ENCODE data around the gene ZMYND8.

ZMYND8 gene

DNA sequence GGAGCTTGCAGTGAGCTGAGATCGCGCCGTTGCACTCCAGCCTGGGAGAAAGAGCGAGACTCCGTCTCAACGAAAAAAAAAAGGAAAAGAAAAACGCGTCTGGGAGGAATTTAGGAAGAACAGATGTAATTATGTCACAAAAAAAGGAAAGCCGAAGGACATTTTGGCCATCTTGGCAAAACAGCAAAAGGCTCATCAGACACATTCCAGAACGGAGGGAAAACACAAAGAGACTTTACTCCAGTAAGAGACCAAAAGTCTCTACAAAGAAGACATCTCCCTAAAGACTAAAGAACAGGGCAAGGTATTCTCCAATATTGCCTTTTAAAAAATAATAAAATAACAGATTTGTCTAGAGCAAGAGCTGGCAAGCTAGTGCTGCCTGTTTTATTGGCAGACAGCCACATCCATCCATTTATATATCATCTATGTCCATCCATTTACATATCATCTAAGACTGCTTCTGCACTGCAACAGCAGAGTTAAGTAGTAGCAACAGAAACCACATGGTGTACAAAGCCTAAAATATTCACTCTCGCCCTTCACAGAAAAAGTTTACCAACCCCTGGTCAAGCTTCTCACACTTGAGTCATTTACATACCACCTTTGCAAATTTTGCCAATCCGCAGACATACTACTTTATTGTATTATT lies 133.9 kb downstream of the ZMYND8 start:
- Histone ChIP-seq H3K4me3 (ENCODE audit: low read length) (no peak overlapping the region), H3K4me1 (ENCODE audit: insufficient read depth, low read length) (no peaks in the 10 kb centered on the region), H2AFZ (ENCODE audit: low read depth, low read length) (no peak overlapping the region), H3K27me3 (ENCODE audit: insufficient read depth, low read length) (no peaks in the 10 kb centered on the region), H3K36me3 (ENCODE audit: insufficient read depth, low read length) (peaks cover 81% of the 10 kb centered on the region), H3K9me3 (ENCODE audit: low read length) (no peaks in the 10 kb centered on the region)

DNA sequence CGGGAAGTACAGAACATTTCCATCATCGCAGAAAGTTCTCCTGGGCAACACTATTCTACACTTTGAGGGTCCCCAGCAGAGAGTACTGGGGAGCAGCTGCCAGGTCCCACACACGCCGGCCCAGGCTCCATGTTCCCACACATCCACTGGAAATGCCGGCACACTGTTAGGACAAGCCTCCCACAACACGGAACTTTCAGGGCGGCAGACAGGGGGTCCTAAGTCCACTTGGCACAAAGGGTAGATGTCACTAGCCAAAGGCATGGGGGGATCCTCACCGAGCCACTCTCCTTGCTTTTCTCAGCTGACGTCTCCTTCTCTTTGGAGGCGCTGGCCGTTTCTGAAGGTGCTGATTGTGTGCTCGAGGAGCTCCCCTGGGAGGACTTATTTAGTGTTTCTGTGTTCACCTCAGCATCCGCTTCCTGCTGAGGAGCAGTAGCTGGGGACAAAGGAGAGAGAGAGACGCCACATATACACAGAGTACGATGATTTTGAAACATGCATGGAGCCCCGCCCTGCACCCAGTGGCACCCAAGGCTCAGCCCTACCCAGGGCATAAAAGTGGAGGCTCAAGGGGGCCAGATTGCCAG lies 135.4 kb downstream of the ZMYND8 start:
- peaks cover 74% of the 10 kb centered on the region for H3K36me3 ChIP-seq (ENCODE audit: insufficient read depth, low read length)

DNA sequence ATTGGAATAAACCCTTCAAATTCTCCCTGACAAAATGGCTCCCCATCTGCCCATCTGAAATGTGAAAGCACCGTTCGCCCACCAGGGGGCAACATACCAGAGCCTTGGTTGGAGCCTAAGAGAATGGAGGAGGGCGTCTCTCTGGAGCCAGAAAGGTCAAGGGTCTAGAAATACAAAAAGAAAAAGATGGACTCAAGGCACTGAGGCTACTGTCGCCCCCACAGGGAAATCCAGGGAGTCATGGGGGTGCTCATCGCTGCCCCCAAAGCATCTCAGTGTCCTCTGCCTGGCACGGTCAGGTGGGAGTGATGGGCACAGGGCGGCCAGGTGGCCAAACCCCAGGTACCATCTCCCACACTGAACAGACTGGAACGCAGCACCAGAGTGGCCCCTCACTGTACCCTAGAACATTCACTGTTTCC lies 136.3 kb downstream of the ZMYND8 start:
- H3K4me1 ChIP-seq (ENCODE audit: insufficient read depth, low read length) = no peaks in the 10 kb centered on the region
- no peaks in the 10 kb centered on the region for H3K9me3 ChIP-seq (ENCODE audit: low read length)
- H2AFZ ChIP-seq (ENCODE audit: low read depth, low read length) = no peak overlapping the region
- no peaks in the 10 kb centered on the region for H3K27me3 ChIP-seq (ENCODE audit: insufficient read depth, low read length)
- H3K36me3 ChIP-seq (ENCODE audit: insufficient read depth, low read length) = peaks cover 71% of the 10 kb centered on the region
- no peak overlapping the region for H3K4me3 ChIP-seq (ENCODE audit: low read length)

More for the DNA sequence above, 135.4 kb downstream of the ZMYND8 start:
- Histone ChIP-seq H3K27me3 (ENCODE audit: insufficient read depth, low read length) (no peaks in the 10 kb centered on the region), H3K4me3 (ENCODE audit: low read length) (no peak overlapping the region), H3K9me3 (ENCODE audit: low read length) (no peaks in the 10 kb centered on the region), H2AFZ (ENCODE audit: low read depth, low read length) (no peak overlapping the region), H3K4me1 (ENCODE audit: insufficient read depth, low read length) (no peaks in the 10 kb centered on the region)

- Histone ChIP-seq H3K36me3 (ENCODE audit: insufficient read depth, low read length) (peaks cover 74% of the 10 kb centered on the region), H3K4me1 (ENCODE audit: insufficient read depth, low read length) (no peaks in the 10 kb centered on the region), H3K9me3 (ENCODE audit: low read length) (peaks cover 2% of the 10 kb centered on the region), H2AFZ (ENCODE audit: low read depth, low read length) (no peak overlapping the region), H3K27me3 (ENCODE audit: insufficient read depth, low read length) (no peaks in the 10 kb centered on the region), H3K4me3 (ENCODE audit: low read length) (no peak overlapping the region)
Observed at GRCh38 chr20:47217482-47218446, 138.7 kb downstream of the ZMYND8 start.

GRCh38 chr20:47216819-47217410 lies 139.6 kb downstream of the ZMYND8 start:
- H3K9me3 ChIP-seq (ENCODE audit: low read length) = peaks cover 2% of the 10 kb centered on the region
- H3K4me1 ChIP-seq (ENCODE audit: insufficient read depth, low read length) = no peaks in the 10 kb centered on the region
- no peaks in the 10 kb centered on the region for H3K27me3 ChIP-seq (ENCODE audit: insufficient read depth, low read length)
- no peak overlapping the region for H3K4me3 ChIP-seq (ENCODE audit: low read length)
- no peak overlapping the region for H2AFZ ChIP-seq (ENCODE audit: low read depth, low read length)
- H3K36me3 ChIP-seq (ENCODE audit: insufficient read depth, low read length) = peaks cover 77% of the 10 kb centered on the region

- Histone ChIP-seq H3K36me3 (ENCODE audit: insufficient read depth, low read length) (peaks cover 81% of the 10 kb centered on the region), H3K27me3 (ENCODE audit: insufficient read depth, low read length) (no peaks in the 10 kb centered on the region), H2AFZ (ENCODE audit: low read depth, low read length) (no peak overlapping the region), H3K9me3 (ENCODE audit: low read length) (peaks cover 4% of the 10 kb centered on the region), H3K4me3 (ENCODE audit: low read length) (no peak overlapping the region), H3K4me1 (ENCODE audit: insufficient read depth, low read length) (no peaks in the 10 kb centered on the region)
Observed at GRCh38 chr20:47215653-47216397, 140.7 kb downstream of the ZMYND8 start.

DNA sequence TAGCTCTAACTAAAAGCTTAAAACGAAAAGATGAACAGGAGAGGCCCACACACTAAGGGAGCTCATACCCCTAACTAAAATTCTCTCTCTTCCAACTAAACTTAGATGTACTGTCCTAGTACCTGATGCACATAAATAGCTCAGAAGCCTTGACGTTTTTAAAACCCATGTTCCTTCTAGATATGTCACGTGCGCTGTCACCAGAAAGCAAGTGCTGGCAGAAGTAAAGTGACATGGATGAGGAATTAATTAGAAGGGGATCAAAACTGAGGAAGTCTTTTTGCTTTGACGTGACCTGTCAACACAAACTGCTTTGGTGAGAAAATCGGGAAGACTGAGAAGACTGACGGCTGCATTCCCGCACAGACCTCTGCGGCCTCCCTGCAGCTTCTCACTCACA lies 142.5 kb downstream of the ZMYND8 start:
- Histone ChIP-seq H3K9me3 (ENCODE audit: low read length) (peaks cover 4% of the 10 kb centered on the region), H3K4me1 (ENCODE audit: insufficient read depth, low read length) (no peaks in the 10 kb centered on the region), H2AFZ (ENCODE audit: low read depth, low read length) (no peak overlapping the region), H3K4me3 (ENCODE audit: low read length) (no peak overlapping the region), H3K27me3 (ENCODE audit: insufficient read depth, low read length) (no peaks in the 10 kb centered on the region), H3K36me3 (ENCODE audit: insufficient read depth, low read length) (peaks cover 84% of the 10 kb centered on the region)

GRCh38 chr20:47212606-47213207 lies 143.8 kb downstream of the ZMYND8 start:
- no peak overlapping the region for H2AFZ ChIP-seq (ENCODE audit: low read depth, low read length)

GRCh38 chr20:47211036-47211435 lies 145.5 kb downstream of the ZMYND8 start:
- no peaks in the 10 kb centered on the region for H3K27me3 ChIP-seq (ENCODE audit: insufficient read depth, low read length)
- H3K9me3 ChIP-seq (ENCODE audit: low read length) = peaks cover 4% of the 10 kb centered on the region
- no peaks in the 10 kb centered on the region for H3K4me1 ChIP-seq (ENCODE audit: insufficient read depth, low read length)
- no peak overlapping the region for H3K4me3 ChIP-seq (ENCODE audit: low read length)
- peaks cover 70% of the 10 kb centered on the region for H3K36me3 ChIP-seq (ENCODE audit: insufficient read depth, low read length)
- H2AFZ ChIP-seq (ENCODE audit: low read depth, low read length) = no peak overlapping the region

More at GRCh38 chr20:47212606-47213207, 143.8 kb downstream of the ZMYND8 start:
- no peaks in the 10 kb centered on the region for H3K4me1 ChIP-seq (ENCODE audit: insufficient read depth, low read length)
- H3K4me3 ChIP-seq (ENCODE audit: low read length) = no peak overlapping the region
- peaks cover 4% of the 10 kb centered on the region for H3K9me3 ChIP-seq (ENCODE audit: low read length)
- no peaks in the 10 kb centered on the region for H3K27me3 ChIP-seq (ENCODE audit: insufficient read depth, low read length)
- peaks cover 80% of the 10 kb centered on the region for H3K36me3 ChIP-seq (ENCODE audit: insufficient read depth, low read length)

DNA sequence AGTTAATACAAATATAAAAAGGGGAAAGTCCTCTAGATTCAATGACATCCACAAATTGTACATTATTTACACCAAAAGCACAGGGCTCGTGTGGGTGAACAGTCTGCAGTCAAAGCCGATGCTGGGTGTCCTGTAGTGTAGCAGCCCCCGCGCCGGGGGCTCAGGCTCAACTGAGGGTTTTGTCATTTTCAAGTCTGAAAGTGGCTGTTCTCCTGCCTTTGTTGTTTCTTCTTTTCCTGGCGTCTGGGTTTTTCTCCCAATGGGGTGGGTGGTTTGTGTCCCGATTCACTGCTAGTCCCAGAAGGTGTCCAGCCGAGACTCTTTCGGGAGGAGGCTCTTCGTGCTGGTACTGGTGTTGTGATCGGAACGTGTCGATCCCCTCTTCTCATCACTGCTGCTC lies 146.0 kb downstream of the ZMYND8 start:
- Histone ChIP-seq H3K36me3 (ENCODE audit: insufficient read depth, low read length) (peaks cover 65% of the 10 kb centered on the region), H3K4me1 (ENCODE audit: insufficient read depth, low read length) (no peaks in the 10 kb centered on the region), H2AFZ (ENCODE audit: low read depth, low read length) (no peak overlapping the region), H3K4me3 (ENCODE audit: low read length) (no peak overlapping the region), H3K27me3 (ENCODE audit: insufficient read depth, low read length) (no peaks in the 10 kb centered on the region), H3K9me3 (ENCODE audit: low read length) (peaks cover 4% of the 10 kb centered on the region)

DNA sequence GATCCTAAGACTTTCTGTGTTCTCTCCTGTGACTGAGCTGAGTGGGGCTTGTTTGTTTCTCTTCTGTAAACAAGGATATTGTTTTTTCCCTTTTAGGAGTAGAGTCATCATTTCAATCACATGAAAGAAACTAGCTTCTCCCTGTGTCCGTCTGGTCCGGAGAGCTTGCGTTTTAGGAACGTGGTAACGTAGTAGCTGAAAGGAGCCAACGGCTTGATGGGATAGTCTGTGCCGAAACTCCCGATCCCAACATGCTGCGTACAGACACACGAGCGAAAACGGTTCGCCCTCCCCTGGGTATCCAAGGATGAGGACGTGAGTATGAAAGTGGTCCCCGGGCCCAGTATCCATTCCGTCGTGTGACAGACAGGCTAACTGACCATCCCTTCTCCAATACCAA lies 146.5 kb downstream of the ZMYND8 start:
- H3K9me3 ChIP-seq (ENCODE audit: low read length) = peaks cover 4% of the 10 kb centered on the region
- no peak overlapping the region for H2AFZ ChIP-seq (ENCODE audit: low read depth, low read length)
- H3K27me3 ChIP-seq (ENCODE audit: insufficient read depth, low read length) = no peaks in the 10 kb centered on the region
- H3K4me3 ChIP-seq (ENCODE audit: low read length) = no peak overlapping the region
- H3K4me1 ChIP-seq (ENCODE audit: insufficient read depth, low read length) = no peaks in the 10 kb centered on the region
- peaks cover 65% of the 10 kb centered on the region for H3K36me3 ChIP-seq (ENCODE audit: insufficient read depth, low read length)

DNA sequence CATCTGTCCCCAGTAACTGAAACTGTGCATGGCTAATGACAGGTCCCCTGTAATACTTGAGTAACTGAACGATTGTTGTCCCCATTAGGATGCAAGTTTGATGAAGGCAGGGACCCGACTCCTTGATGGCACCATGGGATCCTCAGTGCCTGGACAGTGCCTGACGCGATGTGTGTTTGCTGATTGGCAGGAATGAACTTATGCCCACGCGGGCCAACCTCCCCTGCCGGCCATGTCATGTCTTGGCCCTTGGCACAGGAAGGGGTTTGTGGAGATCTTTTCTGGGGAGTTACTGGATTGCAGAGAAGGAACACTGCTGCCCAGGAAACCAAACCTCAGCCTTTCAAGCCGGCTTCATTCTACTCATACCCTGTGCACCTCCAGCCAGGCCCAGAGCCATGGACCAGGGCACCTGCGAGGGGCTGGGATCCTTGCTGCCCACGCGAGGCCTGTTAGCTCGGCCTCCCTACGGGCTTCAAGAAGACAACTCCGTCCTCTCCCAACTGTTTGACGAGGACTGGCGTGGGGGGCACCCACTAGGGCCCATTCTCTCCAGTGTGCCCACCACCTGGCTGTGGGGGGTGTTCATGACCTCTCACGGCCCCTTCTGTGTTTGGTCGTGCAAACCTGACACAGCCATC lies 147.8 kb downstream of the ZMYND8 start:
- Histone ChIP-seq H3K4me1 (ENCODE audit: insufficient read depth, low read length) (no peaks in the 10 kb centered on the region), H3K9me3 (ENCODE audit: low read length) (peaks cover 4% of the 10 kb centered on the region), H3K27me3 (ENCODE audit: insufficient read depth, low read length) (no peaks in the 10 kb centered on the region), H3K36me3 (ENCODE audit: insufficient read depth, low read length) (peaks cover 52% of the 10 kb centered on the region), H2AFZ (ENCODE audit: low read depth, low read length) (no peak overlapping the region), H3K4me3 (ENCODE audit: low read length) (no peak overlapping the region)
